Stimulated activated CD4-positive, alpha-beta T cell treated with anti-CD3 and anti-CD28 coated beads, Interleukin-4, amount 100 ng/mL, for 1 hour (primary cell): ENCODE results near the gene PSPN.
"Not testable (repeated sequence)": the region's sequence is repeated elsewhere in the genome, so short reads cannot be mapped to it uniquely, and the experiment has no call there.

Source experiments
- DNase-seq: peaks from one replicate; pipeline ENCODE4 v3.0.0-alpha.2; 2020

The PSPN gene

GRCh38 chr19:6402837-6403608, 27.3 kb upstream of the PSPN start:
- no peak for DNase-seq

DNA sequence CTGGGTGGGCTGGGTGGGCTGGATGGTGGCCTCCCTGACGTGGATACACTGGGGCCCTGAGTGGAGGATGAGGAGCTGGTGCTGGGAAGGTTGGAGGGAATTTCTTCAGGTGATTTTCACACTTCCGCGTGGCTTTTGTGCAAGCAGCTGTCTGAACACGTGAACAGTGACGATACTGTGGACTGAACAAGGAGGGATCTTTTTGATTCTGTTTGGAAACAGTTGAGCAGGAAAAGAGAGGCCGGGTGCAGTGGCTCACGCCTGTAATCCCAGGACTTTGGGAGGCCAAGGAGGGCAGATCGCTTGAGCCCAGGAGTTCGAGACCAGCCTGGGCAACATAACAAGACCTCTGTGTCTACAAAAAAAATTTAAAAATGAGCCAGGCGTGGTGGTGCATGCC, 26.3 kb upstream of the PSPN start:
- DNase-seq, result no peak

- DNase-seq, result not testable (repeated sequence)
These were observed 24.6 kb upstream of the PSPN start for GRCh38 chr19:6400062-6400944.

- no peak for DNase-seq
These were observed 20.6 kb upstream of the PSPN start for GRCh38 chr19:6396305-6396704.

GRCh38 chr19:6394831-6395230, 19.1 kb upstream of the PSPN start:
- DNase-seq, result no peak

GRCh38 chr19:6393983-6394412, 18.3 kb upstream of the PSPN start:
- peak; percentile 75 for DNase-seq

- peak; percentile 93 for DNase-seq
These were observed 17.6 kb upstream of the PSPN start, which contains the start of gene GTF2F1 for GRCh38 chr19:6393074-6393982. Gene GTF2F1 (minus strand): TSS chr19:6393164. CDS start chr19:6392995, 169 bp downstream.

GRCh38 chr19:6392221-6393073, 16.7 kb upstream of the PSPN start:
- no peak for DNase-seq

DNA sequence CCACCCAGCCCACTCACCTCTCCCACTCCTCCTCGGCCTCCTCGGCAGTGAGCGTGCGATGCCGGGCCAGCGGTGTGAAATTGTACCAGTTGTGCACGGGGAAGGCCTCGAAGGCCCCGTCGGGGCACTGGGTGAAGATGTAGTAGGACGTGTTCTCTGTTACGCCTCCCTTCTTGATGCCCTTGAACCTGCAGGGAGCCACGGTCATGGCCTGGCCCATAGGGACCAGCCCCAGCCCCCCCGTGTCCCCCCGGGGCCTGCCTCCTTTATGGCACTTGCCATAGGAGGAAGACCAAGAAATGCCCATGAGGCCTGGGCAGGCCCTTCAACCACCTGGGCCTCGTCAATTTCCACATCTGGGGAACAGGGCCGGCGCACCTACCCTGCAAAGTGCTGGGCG, 11.6 kb upstream of the PSPN start:
- no peak for DNase-seq

DNA sequence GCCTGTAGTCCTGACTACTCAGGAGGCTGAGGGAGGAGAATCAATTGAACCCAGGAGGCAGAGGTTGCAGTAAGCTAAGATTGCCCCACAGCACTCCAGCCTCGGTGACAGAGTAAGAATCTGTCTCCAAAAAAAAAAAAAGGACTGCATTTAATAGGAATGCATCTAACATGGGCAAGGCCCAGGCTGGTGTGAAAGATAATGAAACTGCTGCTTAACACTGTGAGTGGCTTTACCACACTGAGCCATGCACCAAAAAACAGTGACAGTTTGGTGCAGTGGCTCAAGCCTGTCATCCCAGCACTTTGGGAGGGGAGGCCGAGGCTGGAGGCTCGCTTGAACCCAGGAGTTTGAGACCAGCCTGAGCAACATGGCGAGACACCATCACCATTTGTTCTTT, 8.6 kb upstream of the PSPN start:
- DNase-seq, result no peak

GRCh38 chr19:6383188-6383587, 7.5 kb upstream of the PSPN start:
- DNase-seq, result no peak

GRCh38 chr19:6381030-6381750, 5.5 kb upstream of the PSPN start:
- DNase-seq, result no peak

GRCh38 chr19:6379744-6380143, 4.0 kb upstream of the PSPN start:
- no peak for DNase-seq

- DNase-seq, result no peak
These were observed 2.8 kb upstream of the PSPN start for GRCh38 chr19:6378486-6378885.

DNA sequence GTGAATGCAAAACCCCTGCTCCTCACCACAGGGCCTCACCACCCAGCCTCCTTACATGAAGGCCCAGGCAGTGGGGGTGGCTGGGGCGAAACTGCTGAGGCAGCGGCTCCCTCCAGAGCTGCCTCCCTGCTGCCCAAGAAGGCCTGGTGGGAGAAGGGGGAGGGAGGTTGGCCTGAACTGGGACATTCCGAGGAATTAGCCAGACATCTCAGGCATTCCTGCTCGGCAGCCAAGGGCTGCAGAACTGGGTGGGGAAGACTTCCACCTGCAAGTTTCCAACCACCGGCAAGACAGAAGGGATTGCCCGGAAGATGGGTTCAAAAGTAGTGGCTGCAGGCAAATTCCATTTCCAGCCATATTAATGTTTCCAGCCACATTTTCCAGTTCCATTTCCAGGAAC, 2.3 kb upstream of the PSPN start:
- no peak for DNase-seq

GRCh38 chr19:6376512-6377190, 918 bp upstream of the PSPN start:
- no peak for DNase-seq

GRCh38 chr19:6374711-6375410, 872 bp downstream of the PSPN start:
- no peak for DNase-seq

DNA sequence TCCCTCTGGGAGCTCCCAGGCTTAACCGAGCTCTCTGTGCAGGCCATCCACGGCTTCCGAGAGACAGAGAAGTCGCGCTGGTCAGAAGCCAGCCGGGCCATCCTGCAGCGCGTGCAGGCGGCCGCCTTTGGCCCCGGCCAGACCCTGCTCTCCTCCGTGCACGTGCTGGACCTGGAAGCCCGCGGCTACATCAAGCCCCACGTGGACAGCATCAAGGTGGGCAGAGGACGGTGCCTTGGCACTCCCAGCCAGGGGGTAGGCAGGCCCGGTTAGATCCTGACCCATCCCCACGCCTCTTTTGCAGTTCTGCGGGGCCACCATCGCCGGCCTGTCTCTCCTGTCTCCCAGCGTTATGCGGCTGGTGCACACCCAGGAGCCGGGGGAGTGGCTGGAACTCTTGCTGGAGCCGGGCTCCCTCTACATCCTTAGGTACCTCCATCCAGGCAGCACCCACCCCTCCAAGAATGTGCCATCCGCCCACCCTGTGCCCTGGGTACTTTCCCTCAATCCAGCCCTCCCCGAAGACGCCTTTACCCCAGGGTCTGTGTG, 1.5 kb downstream of the PSPN start:
- no peak for DNase-seq

DNA sequence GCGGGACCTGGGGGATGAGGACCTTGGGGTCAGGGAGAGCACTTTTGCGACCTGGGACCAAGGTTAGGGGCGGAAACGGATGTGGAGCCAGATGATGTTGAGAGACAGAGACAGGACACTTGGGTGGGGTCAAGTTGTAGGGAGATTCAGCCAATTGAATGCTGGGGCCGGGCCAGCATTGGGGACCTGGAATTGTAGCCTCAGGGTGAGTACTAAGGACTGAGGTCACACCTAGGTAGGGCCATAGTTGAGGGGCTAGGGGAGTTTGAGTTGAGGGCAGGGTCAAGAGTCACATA, 2.0 kb downstream of the PSPN start:
- no peak for DNase-seq
